Right renal cortex interstitium (tissue), 3 donors: ENCODE measurements around the gene SLC26A9. TPM values are rescaled to one million over a fixed set of nuclear protein-coding genes. Genes with fewer than 3 reads are reported as not detected.

Experiments
- DNase-seq, 3 donors: peaks; one replicate each; pipeline ENCODE4 v3.0.0-alpha.2; 2013; ENCODE audit warnings: low read depth in 3 of 3, low spot score in 2 of 3
- polyA plus RNA-seq, 3 donors: library from polyadenylated mRNA; unstranded; fragments of 120-200 nt; gene quantifications; one replicate each; pipeline ENCODE4 v1.2.1, GENCODE V29; 2013; ENCODE audit not compliant: insufficient read length in 3 of 3

Gene SLC26A9, protein sequence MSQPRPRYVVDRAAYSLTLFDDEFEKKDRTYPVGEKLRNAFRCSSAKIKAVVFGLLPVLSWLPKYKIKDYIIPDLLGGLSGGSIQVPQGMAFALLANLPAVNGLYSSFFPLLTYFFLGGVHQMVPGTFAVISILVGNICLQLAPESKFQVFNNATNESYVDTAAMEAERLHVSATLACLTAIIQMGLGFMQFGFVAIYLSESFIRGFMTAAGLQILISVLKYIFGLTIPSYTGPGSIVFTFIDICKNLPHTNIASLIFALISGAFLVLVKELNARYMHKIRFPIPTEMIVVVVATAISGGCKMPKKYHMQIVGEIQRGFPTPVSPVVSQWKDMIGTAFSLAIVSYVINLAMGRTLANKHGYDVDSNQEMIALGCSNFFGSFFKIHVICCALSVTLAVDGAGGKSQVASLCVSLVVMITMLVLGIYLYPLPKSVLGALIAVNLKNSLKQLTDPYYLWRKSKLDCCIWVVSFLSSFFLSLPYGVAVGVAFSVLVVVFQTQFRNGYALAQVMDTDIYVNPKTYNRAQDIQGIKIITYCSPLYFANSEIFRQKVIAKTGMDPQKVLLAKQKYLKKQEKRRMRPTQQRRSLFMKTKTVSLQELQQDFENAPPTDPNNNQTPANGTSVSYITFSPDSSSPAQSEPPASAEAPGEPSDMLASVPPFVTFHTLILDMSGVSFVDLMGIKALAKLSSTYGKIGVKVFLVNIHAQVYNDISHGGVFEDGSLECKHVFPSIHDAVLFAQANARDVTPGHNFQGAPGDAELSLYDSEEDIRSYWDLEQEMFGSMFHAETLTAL
- under 1 TPM; 0.22 to 0.44 (median 0.35) TPM for polyA plus RNA-seq

DNA sequence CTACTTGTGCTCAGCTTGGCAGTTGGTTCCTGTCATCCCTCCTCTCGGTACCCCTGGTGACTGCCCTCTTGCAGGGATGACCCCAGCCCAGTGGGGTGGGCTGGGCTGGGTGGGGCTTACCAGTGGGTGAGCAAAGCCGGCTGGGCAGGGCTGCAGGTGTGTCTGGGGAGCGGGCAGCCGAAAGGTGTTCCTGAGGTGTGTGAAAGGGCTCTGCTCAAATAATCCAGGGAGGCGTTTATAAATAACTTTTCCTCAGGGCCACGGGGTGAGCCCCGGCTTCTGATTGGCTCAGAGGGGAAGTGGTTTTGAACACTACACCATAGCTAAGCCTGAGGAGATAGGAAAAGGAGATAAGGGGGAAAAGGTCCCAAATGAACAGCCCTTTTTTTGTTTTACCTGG lies at the start of gene SLC26A9:
TSS of gene SLC26A9 (minus strand) at position 212 of the 400 bp plus-strand sequence. CDS start 7,636 bp downstream, outside the sequence.
- no peak for DNase-seq

DNA sequence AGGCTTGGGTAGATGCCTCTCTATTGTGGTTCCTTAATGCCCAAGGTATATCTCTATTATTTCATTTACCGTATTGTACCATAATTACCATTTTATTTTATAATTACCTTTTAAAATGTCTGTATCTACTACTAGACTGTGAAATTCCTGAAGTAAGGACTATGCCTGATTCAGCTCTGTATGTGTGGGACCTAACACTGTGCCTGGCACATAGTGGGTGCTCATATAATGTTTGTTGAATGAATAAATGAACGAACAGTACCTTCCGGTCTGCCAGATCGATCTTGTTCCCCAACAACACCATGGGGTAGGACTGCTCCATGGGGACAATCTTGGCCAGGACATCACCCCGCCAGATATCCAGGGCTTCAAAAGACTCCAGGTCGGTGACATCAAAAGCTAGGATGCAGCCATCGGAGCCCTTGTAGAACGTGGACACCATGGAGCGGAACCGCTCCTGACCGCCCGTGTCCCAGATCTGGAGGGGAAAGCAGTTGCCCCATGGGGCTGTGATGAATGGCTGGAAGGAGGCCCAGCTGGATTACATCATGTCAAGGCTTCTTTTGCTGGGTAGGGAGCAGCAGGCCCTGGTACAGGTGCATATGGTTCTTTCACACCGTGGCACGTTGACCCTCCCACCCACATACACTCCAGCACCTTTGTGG lies 49.1 kb upstream of the SLC26A9 start:
- no peak for DNase-seq

DNA sequence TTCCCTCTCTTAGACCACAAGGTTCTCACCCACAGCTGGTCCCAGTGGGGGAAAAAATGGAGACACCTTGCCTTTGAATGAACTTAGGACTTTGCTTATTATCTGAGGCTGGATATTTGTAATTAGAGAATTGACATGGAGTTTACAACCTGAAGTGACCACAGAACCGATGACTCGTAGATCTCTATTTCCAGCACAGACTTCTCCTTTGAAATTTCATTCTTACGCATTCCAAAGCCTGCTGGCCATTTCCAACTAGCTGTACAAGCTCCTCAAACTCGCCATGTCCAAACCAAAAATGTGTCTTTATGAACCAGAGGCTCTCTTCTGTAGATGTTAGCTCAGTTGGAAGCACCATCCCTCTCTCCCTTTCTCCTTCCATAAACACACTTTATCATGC lies 48.0 kb upstream of the SLC26A9 start:
- DNase-seq: no peak

DNA sequence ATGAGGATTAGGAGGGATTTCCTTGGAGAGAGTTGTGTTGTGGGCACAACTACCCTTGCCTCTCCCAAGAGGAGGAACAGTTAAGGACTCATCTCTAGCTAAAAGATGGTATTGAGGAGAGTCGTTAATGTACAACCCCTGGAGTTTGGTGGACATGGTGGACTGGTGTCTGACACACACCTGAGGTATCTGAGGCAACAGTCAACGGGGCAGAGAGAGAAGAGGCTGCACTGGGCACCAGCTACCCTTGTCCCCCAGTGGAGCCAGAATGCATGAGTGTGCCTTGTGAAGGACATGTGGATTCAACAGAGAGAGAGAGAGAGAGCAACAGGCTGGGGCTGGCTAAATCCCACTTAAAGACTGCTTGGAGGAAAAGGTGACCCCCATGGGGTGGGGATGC lies 47.0 kb upstream of the SLC26A9 start:
- DNase-seq: no peak

DNA sequence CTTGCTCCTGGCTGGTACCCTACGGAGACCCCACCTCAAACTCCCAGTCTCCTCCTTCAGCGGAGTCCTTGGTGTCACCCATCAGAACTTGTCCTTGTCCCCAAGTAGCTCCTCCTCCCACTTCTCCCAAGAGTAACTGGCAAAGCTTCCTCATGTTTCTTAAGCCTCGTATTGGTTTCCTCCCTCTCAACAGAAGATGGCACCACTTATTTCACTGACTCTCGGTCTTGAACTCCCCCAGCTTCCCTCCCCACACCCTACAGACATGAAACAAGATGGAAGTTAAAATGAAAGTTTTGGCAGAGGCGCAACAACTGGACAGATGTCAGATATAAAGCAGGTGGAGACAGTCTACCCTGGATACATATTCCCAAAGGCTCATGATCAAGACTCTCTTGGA lies 46.5 kb upstream of the SLC26A9 start:
- DNase-seq: no peak

DNA sequence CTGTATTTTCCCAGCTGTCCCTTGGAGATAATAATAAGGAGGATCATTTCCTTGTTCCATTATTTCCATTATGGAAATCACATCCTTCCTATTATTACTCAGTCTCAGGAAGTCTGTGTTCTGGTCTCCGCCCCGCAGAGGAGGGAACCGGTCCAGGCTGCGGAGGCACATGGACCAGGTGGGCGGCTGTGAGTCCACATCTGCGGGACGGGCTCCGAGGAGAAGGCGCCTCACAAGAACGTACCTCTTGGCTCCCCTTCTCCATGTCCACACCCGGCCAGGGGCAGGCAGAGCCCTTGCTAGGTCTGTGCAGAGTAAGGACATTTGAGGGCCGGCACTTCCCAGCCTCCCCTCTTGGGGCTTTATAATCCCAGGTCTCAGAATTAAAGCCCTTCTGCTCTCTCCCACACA lies 45.3 kb upstream of the SLC26A9 start:
- DNase-seq: no peak

DNA sequence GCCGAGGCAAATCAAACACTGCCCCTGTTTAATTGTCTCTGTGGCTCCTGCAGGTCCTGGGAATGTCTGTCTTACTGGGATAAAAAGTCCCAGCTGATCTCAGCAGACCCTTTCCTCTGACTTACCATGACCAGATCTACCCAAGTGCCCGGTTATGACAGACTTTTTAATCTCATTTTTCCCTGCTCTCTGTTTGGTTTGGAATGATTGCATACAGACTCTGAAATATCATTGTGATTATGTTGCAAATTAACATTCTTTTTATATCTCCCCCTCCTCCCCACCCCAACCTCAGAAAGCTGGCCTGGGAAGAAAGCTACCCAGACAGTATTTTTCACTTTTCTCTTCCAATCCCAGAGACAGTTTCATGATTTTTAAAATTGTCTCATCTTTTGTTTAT lies 43.6 kb upstream of the SLC26A9 start:
- DNase-seq: no peak

DNA sequence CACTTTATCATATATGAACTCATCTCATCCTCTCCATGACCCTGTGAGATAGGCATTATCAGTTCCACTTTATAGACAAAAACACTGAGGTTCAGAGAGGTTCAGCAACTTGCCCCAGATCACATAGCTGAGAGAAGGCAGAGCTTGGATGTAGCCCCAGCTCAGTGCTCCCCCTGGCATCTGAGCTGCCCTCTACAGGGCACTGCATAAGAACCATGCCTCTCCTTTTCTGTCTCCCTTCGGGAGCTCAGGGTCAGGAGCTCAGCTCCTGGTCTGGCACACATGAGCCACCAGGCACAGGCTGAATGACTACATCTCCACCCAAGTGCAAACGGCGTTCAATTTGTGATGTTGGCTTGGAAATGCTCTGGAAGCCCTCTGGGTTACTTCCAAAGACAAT lies 43.0 kb upstream of the SLC26A9 start:
- no peak for DNase-seq

DNA sequence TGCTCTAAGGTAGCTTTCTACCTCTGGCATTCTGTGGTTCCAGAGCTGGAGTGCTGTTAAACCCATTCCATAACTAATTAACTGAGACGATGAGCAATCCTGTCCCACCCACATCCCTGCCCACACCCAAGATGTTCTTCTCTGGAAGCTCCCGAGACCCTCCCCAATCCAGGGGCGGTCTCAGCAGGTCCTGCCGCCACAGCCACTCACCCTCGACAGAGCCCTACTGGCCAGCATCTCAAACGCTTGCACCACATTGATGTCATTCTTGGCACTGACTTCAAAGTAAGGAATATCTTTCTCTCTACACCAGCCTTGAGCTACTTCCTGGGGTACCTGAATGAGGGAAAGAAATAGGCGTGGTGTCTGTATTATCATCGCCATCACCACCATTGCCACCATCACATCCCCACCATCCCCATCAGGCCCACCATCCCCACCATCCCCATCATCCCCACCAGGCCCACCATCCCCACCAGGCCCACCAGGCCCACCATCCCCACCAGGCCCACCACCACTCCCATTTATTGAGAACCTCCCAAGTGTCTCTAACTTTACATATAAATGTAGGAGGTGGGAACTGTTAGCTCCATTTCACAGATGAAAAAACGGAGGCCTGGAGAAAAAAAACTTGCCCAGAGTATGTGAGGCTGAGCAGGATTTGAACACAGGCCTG lies 42.2 kb upstream of the SLC26A9 start:
- no peak for DNase-seq

DNA sequence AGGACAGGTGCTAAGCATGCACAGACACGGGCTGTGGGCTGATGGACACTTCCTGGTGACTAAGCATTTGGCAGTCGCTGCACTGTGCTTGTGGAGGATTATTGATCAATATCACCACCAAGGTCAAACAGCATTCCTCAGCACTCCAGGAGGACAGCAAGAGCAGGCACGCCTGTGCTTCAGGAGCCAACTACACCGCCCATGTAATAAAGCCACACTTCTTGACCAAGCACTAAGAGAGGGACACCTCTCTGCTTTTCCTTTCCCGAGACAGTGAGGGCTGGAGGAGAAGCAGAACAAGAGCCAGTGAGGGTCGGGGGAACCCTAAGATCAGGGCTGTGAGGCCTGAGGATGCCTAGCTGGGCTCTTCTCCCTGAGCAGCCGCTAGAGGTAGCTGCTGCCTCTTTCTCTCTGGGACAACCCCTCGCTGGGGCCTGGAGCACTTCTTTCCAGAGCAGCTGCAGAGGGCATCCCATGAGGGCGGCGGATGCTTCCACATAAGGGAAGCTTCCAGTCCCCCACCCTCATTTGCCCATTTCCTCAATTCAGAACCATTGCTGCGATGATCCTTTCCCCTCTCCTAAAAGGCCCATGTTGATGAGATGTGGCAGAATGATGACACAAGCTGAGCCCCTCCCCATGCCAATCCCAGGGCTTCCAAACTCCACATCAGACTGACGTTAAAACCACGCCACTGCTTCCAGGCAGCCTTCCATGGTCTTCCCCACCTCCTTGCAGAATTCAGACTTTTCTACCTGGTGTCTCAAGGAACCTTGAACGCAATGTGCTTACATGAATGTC lies 40.9 kb upstream of the SLC26A9 start:
- DNase-seq: no peak

DNA sequence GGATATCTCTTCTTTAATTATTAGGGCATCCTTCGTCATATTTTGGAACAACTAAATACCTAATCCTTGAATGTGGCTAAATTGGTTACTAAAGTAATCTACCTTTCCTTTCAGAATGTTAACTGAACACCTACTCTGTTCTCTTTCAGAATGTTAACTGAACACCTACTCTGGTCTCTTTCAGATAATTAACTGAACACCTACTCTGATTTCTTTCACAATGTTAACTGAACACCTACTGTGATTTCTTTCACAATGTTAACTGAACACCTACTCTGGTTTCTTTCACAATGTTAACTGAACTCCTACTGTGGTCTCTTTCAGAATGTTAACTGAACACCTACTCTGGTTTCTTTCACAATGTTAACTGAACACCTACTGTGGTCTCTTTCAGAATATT lies 38.0 kb upstream of the SLC26A9 start:
- DNase-seq: no peak

DNA sequence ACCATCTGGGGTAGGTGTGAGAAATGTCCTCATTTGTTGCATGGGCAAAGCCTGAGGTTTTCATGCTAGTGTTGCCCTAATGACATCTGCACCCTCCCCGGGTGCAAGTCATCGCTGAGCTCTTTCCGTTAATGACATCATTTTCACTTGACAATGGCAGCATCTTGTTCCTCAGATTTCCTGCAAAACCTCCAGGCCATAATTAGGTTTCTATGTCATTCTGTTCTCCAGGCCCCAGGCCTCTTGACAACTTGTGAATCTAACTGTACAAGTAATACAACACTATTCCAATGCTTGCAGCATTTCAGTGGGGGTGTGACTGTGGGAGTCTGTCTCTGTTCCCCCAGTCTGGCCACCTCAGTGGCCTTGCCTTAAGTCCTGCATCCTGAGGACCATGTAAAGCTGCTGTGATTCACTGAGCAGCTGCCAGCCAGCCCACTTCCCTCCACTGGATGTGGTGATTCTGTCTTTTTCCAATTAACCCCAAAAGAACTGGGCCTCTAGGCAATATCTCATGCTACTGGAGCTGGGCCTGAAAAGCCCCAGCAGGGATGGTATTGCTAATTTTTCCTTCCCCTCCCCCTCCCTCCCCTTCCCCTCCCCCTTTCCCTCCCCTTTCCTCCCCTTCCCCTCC lies 37.1 kb upstream of the SLC26A9 start:
- no peak for DNase-seq

DNA sequence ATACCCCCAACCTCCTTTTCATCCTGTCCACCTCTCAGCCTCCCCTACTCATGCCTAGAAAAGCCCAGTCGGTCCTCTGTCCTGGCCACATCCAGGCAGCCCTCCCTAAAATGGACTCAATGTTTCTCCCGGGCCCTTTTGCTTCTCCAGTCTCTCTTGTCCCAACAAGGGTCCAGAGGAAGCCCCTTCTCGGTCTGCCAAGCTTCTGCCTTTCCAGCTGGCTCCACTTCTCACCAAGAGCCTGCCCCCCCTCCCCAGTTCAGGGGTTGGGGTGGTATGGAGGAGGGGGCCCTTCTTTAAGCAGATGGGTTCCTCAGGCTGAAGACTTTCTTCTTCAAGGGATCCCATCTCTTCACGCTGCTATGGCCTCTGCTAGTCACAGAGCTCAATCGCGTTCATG lies 36.0 kb upstream of the SLC26A9 start:
- no peak for DNase-seq

DNA sequence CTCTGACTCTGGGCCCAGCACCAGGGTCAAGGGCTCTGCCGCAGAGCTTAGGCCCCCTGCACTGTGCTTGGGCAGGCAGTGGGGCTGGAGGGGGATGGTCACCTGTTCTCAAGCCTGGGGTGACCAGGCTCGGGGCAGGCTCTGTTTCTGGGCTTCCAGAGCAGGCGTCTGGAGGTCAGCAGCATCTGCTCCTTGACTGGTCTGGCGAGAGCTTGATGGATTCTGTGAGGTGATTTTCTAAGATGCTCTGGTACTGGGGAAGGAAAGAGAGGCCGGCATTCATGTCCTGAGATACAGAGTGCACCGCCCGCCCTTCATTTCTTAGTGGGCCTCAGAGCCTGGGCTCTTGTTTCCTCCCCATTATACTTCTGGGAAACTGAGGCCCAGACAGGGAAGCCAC lies 35.4 kb upstream of the SLC26A9 start:
- no peak for DNase-seq

DNA sequence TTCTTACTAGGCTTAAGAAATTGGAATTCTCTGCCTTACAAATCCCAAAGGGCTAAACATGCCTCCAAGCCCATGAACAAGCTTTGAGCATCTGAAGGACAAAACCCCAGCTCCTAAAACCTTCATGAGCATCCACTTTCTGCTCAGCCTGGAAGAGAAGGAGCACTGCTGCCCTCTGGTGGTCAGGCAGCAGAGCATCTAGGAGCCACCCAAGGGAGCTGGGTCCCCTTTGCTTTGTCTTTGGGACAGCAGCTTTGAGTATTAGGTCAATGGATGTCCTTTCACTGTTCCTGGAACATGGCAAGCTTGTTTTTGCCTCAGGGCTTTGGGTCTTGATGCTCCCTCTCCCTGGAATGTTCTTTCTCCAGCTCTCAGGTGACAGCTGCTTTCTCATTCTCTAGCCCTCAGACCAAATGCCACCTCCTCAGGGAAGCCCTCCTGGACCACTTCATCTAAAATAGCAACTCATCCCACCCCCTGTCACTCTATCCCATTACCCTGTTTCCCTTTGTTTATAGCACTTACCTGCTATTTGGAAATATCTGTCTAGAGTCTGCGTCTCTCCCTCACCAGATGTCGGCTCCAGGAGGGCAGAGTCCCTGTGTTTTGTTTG lies 34.3 kb upstream of the SLC26A9 start:
- peak in 2 of 3 donors; percentile 44 to 56 for DNase-seq

DNA sequence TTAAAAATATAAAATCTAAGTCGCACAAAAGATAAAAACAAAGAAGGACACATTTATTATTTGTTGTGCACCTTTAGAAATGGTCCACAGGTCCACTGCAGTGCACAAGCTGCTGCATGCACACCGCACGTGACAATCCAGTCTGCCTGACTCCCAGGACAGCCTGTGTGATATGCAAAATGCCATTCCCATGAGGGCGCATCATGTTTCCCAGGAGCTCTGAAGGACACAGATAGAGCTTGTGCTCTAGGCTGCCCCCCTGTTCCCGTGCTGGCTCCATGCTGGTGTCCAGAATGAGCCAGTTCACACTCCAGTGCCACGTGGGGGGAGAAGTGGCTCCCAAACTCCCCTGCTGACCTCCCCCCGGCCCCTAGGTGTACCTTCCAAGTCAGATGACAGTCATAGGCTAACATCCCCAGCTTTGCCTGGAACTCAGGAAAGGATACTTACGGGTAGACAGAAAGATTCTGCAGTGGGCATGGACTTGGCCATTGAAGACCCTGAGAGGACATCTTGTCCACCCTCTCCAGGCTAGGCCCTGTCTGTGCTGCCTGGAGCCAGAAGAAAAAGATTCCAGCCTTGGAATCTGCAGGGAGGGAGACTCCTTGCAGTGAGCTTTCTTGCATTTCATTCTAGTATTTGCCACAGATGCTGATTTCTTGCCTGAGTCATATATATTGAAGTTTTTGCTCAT lies 33.6 kb upstream of the SLC26A9 start:
- DNase-seq: peak in 1 of 3 donors; percentile 40

DNA sequence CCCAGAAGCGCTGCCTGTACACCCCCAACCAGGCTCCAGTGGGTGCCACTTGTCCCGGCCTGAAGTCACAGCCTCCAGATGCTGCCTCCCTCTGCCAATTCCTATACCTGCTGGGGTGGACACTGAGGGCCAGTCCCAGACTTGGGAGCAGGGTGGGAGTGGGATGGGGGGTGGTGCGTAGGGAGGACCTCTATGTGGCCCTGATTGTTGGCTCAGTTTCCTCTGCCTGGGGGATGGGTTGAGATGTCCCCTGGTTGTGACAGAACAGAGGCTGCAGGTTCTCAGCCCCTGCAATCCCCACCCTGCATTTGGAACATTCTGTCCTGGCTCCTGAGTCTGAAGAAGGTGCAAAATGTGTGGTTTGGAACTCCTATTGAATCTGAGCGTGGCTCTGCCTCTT lies 32.8 kb upstream of the SLC26A9 start:
- DNase-seq: no peak

DNA sequence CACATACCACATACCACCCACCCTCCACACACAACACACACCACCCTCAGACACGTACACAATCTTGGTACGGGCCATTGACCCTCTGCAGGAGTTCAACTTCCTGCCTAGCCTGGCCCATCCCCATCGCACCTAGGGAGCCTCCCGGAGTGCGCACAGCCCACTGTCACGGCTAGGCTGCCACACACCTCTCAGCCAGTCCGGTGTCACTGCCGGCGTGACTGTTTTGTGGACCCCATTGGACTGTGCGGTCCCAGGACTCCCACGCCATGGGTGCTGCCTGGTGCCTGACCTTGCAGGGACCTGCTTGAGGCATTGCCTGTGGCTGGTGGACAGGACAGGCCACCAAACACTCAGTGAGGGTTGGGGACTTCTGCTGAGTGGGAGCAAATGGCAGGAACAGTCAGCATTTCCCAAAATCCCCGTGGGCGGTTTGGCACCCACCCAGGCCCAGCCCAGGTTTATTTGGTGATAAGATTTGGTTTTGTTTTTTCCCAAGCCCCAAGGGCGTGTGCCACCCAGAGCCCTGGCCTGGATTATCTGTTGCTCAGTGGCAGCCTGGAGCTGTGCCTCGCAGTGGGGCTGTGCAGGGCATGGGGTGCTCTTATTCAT lies 32.2 kb upstream of the SLC26A9 start:
- no peak for DNase-seq
